GM23248 (cell line): ENCODE measurements around the gene CCDC18.

Experiments
- EZH2 ChIP-seq: fragments of 200-600 bp; sonication (generic); IDR thresholded peaks from 2 replicates; pipeline ENCODE4 v1.6.1; 2018; ENCODE audit warnings: antibody characterized with exemption, mild to moderate bottlenecking; ENCODE audit not compliant: insufficient read depth, poor library complexity, severe bottlenecking
- EZH2phosphoT487 ChIP-seq: fragments of 200-600 bp; sonication (generic); IDR thresholded peaks from 2 replicates; pipeline ENCODE4 v1.6.1; 2018; ENCODE audit warnings: antibody characterized with exemption, moderate library complexity, mild to moderate bottlenecking, low read depth; ENCODE audit not compliant: insufficient read depth

- TF ChIP-seq EZH2 = no peak
- TF ChIP-seq EZH2phosphoT487 = no peak
Observed at GRCh38 chr1:93239863-93240262, 59.3 kb downstream of the CCDC18 start.
